Measurements from ENCODE around the gene PRKCD.

The PRKCD gene

DNA sequence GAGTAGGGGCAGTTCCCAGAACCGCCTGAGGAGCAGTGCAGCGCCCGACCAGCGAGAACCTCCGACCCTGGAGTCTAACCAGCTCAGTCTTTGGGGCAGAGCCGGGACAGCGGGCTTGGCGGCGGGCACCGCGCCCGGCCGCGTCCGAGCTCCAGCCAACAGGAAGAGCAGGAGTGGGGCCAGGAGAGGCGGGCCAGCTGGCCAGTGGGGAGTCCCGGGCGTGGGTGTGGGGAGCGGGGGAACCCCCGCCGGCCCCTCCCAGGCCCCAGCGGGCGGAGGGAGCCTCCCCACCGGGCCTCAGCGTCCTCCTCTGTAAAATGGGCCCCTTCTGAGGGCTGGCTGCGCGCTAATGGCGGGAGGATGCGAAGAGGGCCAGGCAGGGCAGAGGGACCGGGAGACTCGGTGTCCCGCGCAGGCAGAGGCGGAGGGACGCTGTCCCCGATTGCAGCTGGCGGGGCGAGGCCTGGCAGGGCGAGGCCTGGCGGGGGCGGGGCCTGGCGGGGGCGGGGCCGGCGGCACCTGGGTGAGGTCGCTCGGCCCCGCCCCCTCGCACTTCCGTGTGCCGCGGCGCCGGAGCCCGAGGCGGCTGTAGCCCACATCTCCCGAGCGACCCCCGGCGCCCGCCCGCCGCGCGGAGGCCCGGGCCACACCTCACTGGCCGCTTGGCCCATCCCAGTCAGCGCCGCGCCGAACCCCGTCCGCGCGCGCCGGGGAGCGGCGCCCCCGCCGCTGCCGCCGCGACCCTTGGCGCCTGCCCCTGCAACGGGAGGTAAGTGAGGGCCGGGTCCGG lies at the start of gene PRKCD:
PRKCD (plus strand) TSS at position 550 of the 790 bp plus-strand sequence. CDS start 17,214 bp downstream, outside the sequence.
- Mint-ChIP-seq H3K27me3 (peaks cover 47% of the 10 kb centered on the region), H3K27ac (peak within 1 kb of the TSS; percentile 92 to 95), H3K4me1 (peaks cover 36% of the 10 kb centered on the region), H3K9me3 (no peaks in the 10 kb centered on the region), H3K4me3 (peak within 1 kb of the TSS; percentile 92 to 98)
- ATAC-seq: peak; percentile 81
- peak; percentile 74 to 77 for DNase-seq

DNA sequence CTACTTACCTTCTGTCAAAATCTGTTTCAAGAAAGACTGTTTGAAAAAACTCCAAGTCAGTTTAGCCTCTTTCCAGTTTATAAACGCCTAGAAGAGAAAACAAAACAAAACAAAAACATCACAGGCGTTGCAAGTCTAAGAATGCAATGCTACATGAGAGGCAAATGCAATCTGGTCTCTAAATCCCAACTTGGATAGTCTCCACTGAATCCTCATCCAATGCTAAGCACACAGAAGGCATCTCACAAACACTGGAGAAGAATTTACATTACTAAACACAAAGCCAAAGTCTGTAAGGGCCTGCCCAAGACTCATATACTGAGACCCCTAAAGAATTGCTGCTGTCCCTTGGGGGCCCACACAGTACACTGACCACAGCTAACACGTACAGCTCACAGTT lies 49.2 kb upstream of the PRKCD start:
- Mint-ChIP-seq H3K4me1 (peaks cover 35% of the 10 kb centered on the region), H3K9me3 (peaks cover 5 to 8% of the 10 kb centered on the region in 2 donors), H3K4me3 (no peak overlapping the region), H3K27ac (no peak overlapping the region), H3K27me3 (no peaks in the 10 kb centered on the region)
- no peak for DNase-seq
- no peak for ATAC-seq

DNA sequence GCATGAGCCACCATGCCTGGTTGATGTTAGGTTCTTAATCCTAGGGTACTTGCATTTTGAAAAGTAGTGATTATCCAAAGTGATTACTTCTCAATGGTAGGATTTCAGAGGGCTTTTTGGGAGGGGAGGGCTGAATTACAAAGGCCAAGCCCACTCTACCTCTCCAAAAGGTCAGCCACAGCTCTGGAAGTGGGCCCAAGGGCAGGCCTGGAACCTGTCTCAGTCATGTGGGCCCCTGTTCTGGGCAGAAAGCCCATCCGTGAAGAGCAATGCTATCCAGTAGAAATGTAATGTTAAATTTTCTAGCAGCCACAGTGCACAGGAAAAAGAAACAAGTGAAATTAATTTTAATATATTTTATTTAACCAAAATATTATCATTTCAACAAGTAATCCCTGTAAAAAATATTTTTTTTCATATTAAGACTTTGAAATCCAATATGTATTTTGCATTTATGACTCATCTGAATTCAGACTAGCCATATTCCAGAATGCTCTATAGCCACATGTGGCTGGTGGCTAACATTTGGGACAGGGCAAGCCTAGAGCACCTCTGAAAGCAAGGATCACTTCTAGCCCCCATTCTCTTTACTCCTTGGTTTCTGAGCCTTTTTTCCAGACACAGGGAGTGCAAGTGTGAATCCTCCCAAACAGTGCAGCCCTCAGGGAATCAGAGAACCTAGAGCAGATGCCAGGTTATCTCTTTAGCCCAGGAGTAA lies 47.6 kb upstream of the PRKCD start:
- DNase-seq: no peak
- Mint-ChIP-seq H3K27ac (no peak overlapping the region), H3K4me1 (peaks cover 25% of the 10 kb centered on the region), H3K4me3 (no peak overlapping the region), H3K27me3 (no peaks in the 10 kb centered on the region), H3K9me3 (peaks cover 5 to 8% of the 10 kb centered on the region in 2 donors)
- no peak for ATAC-seq

DNA sequence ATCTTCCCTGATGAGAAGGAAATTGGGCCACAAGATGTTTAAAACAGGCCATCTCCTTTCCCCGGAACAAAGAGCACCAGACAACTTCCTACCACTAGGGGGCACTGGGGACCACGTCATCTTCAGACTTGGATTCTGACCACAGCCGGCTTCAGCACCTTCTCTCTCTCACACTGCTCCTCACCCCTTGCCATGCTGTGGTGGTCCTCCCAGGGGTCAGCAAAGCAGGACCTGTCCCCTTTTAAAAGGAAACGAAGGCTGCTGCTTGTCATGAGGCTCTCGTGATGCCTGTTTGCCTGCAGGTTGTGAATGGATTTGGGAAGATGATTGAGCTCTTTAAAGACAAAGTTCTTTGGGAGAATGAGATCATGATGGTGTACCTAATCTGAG lies 47.0 kb upstream of the PRKCD start:
- no peaks in the 10 kb centered on the region for H3K27me3 Mint-ChIP-seq
- peaks cover 20% of the 10 kb centered on the region for H3K4me1 Mint-ChIP-seq
- peaks cover 3 to 4% of the 10 kb centered on the region in 2 donors for H3K9me3 Mint-ChIP-seq
- ATAC-seq: peak; percentile 70
- DNase-seq: peak; percentile 79 to 80
- H3K27ac Mint-ChIP-seq: no peak overlapping the region
- H3K4me3 Mint-ChIP-seq: no peak overlapping the region

DNA sequence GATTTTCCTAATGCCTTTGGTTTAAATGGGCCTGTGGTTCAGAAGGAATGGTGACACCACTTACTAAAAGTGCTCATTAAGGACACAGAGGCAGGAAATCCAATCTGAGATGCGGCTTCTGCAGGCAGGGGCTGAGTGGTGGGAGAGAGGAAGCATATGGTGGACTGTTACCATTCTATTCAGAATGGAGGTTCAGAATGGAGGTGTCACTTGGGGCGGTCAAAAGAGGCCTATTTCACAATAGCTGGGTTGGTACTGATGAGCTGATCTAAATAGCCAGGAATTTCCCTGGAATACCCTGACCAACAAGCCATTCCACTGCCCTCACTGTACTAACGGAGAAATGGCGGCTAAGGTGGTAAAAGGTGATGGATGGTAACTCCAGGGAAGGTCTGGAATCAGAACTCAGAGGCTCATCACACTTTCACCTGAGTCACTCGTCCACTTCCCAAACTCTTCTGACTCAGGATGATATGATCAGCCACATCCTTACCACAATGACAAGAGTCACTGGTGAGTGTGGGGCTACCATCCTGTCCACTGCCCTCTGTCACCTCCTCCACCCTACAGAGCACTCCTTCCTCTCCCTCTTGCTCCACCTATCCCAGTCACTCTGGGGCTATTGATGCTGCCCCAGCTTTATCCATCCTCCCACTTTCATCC lies 46.5 kb upstream of the PRKCD start:
- Mint-ChIP-seq H3K27ac (no peak overlapping the region), H3K27me3 (no peaks in the 10 kb centered on the region), H3K4me1 (peaks cover 14% of the 10 kb centered on the region), H3K4me3 (no peak overlapping the region), H3K9me3 (no peaks in the 10 kb centered on the region)
- ATAC-seq: peak; percentile 83
- DNase-seq: peak in 1 of 2 donors; percentile 24

DNA sequence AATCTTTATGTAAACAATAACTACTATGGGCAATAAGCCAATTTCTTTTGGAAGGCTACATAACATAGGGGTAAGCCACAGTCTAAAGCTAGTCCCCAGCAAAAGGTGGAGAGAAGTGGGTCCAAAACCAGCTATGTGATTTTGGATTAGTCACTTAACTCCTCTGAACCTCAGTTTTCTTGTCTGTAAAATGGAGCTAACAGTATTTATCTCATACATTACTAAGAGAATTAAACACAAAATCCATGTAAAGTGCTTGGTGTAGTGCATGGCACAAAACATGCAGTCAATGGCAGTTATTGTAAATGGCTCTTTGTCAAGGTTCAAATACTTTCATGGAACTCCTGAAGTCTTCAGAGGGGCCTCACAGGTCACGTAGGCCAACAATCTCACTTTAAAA lies 44.1 kb upstream of the PRKCD start:
- DNase-seq: no peak
- Mint-ChIP-seq H3K27me3 (no peaks in the 10 kb centered on the region), H3K4me1 (no peaks in the 10 kb centered on the region), H3K9me3 (no peaks in the 10 kb centered on the region), H3K4me3 (no peak overlapping the region), H3K27ac (peak overlapping the region in 1 of 2 donors; percentile 21)
- ATAC-seq: no peak

DNA sequence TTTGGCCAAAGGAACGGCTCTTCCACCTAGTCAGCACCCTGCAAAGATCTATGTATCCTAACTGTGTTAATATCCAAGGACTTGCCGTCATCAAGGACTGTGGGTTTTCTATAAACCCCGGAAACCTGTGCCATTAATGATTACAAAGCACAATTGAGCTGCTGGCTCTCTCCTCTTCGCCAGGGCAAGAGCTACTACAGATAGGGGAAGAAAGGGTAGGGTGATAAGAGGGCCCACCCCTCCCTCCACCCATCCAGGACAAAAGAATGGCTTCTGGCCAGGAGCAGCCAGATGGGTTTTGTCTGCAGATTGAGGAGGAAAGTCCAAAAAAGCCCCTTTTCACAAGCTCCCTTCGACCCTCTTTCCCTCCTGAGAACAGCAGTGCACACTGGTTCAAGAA lies 40.7 kb upstream of the PRKCD start:
- Mint-ChIP-seq H3K9me3 (no peaks in the 10 kb centered on the region), H3K27ac (no peak overlapping the region), H3K4me3 (no peak overlapping the region), H3K4me1 (no peaks in the 10 kb centered on the region), H3K27me3 (no peaks in the 10 kb centered on the region)
- DNase-seq (no peak), ATAC-seq (no peak)

DNA sequence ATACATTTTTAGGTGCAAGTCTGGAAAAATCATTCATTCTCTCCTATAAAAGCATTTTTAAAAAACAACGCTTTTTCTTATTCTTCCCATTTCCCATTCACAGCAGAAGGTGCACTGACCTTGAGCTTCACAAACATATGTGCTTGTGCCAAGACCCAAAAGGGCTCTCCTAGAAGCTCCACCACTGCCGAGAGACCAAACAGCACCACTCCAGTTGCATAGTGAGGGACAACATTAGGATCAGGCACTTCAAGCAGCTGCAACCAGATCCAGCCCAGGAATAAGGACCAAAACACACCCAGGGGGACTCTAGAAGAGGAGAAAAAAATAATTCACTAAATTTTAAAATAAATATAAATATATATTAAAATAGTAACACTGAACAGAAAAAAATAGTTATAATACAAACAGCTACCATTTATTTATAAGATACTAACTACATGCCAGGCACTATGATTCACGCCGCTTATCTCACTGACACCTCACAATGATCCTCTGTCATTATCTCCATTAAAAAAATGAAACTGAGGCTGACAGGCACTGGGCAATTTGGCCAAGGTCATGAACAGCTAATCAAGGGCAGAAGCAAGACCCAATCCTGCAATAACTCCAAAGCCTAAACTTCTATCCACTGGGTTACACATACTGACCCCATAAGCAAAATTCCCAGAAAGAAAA lies 38.6 kb upstream of the PRKCD start:
- Mint-ChIP-seq H3K9me3 (no peaks in the 10 kb centered on the region), H3K27ac (no peak overlapping the region), H3K4me3 (no peak overlapping the region), H3K4me1 (no peaks in the 10 kb centered on the region), H3K27me3 (no peaks in the 10 kb centered on the region)
- DNase-seq (no peak), ATAC-seq (no peak)

DNA sequence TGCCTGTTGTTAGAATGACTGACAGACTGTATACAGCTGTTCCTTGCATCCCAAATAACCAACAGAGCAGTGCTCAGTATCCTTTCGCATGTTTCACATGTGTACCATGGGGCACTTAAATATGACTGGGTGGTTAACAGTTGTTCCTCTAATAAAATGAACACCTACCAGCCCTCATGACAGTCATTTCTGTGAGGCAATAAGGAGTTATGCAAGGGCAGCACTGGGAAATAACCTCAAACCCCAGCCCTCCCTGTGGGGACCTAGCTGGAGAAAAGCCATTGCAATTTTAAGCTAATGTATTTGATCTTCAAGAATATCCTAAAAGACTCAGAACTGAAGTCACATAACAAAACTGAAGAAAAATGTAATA lies 38.1 kb upstream of the PRKCD start:
- no peak for DNase-seq
- Mint-ChIP-seq H3K4me1 (no peaks in the 10 kb centered on the region), H3K4me3 (no peak overlapping the region), H3K27ac (no peak overlapping the region), H3K27me3 (no peaks in the 10 kb centered on the region), H3K9me3 (no peaks in the 10 kb centered on the region)
- ATAC-seq: no peak

DNA sequence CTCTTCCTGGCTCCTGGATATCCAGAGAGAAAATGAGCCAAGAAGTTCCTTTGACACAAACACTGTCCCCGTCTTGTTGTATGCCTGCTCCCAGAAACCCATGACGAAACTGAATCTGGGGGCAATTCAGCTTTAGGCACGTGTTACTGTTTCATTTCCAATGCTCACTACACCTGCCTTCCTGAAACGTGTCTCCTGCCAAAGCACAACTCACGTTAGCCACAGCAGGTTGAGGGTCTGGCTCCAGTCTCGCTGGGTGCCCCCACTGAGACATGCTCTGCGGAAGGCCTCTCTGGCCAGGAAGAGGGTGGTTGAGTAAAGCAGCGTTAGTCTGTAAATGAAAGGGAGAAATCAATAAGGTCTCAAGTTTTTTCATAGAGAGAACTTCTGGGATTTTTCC lies 37.5 kb upstream of the PRKCD start:
- Mint-ChIP-seq H3K27me3 (no peaks in the 10 kb centered on the region), H3K4me3 (no peak overlapping the region), H3K4me1 (peaks cover 2% of the 10 kb centered on the region), H3K27ac (no peak overlapping the region), H3K9me3 (no peaks in the 10 kb centered on the region)
- ATAC-seq: no peak
- DNase-seq: no peak

DNA sequence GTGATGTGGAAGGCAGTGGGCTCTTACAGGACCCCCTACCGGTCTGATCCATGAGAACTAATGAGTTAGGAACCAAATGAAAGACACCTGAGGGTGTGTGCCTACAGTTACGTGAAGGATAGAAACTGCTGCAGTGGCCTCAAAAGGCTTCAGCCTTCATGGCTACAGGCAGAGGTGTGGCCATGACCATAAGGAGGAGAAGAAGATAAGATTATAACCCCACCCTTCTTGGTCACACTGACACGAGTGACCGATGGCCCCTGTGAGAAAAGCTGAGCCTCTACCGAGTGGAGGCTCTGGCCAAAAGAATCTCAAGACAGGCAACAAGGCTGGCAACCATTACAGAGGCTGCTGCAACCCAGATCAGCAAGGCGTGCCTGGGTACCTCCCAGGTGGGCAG lies 37.1 kb upstream of the PRKCD start:
- H3K4me3 Mint-ChIP-seq: no peak overlapping the region
- no peaks in the 10 kb centered on the region for H3K27me3 Mint-ChIP-seq
- no peaks in the 10 kb centered on the region for H3K9me3 Mint-ChIP-seq
- ATAC-seq (no peak), DNase-seq (no peak)
- H3K4me1 Mint-ChIP-seq: peaks cover 6% of the 10 kb centered on the region
- H3K27ac Mint-ChIP-seq: no peak overlapping the region

DNA sequence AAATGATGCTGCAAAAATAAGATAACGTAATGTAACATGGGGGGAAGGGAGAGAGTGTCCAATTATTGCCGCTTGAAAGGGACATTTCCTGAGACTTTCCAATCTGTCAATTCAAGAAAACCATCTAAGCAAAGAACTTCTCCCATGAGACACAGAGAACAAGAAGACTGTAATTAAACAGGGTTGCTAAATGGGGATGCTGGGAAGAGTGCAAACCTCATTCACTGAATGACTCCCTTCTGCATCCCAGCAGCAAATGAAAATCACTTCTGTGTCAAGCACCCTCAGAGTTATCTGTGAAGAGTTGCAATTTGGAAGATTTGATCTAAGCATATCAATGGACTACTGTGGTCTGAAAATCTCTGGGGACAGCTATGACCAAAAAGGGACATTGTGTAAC lies 34.4 kb upstream of the PRKCD start:
- Mint-ChIP-seq H3K27me3 (no peaks in the 10 kb centered on the region), H3K4me3 (no peak overlapping the region), H3K27ac (no peak overlapping the region), H3K4me1 (peaks cover 22% of the 10 kb centered on the region), H3K9me3 (no peaks in the 10 kb centered on the region)
- ATAC-seq: no peak
- no peak for DNase-seq

DNA sequence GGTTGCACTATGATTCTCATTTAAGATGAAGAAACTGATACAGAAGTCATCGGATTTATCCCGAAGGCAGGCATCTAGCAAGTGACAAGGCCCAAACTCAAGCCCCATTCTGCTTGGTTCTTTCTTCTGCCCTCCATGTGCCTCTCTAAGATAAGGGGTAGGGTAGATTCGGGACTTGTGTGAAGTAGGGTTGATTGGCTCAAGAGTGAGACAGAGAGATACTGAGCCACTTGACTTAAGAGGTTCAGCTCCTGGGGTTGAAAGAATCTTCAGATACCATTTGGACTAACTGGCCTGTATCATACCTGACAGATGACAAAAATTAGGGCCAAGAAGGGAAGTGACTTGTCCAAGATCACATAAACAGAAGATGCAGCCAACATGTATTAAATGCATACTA lies 31.7 kb upstream of the PRKCD start:
- DNase-seq (no peak), ATAC-seq (no peak)
- Mint-ChIP-seq H3K27ac (peak overlapping the region; percentile 34 to 97), H3K9me3 (no peaks in the 10 kb centered on the region), H3K27me3 (no peaks in the 10 kb centered on the region), H3K4me1 (peaks cover 22% of the 10 kb centered on the region), H3K4me3 (peak overlapping the region; percentile 95 to 96)

DNA sequence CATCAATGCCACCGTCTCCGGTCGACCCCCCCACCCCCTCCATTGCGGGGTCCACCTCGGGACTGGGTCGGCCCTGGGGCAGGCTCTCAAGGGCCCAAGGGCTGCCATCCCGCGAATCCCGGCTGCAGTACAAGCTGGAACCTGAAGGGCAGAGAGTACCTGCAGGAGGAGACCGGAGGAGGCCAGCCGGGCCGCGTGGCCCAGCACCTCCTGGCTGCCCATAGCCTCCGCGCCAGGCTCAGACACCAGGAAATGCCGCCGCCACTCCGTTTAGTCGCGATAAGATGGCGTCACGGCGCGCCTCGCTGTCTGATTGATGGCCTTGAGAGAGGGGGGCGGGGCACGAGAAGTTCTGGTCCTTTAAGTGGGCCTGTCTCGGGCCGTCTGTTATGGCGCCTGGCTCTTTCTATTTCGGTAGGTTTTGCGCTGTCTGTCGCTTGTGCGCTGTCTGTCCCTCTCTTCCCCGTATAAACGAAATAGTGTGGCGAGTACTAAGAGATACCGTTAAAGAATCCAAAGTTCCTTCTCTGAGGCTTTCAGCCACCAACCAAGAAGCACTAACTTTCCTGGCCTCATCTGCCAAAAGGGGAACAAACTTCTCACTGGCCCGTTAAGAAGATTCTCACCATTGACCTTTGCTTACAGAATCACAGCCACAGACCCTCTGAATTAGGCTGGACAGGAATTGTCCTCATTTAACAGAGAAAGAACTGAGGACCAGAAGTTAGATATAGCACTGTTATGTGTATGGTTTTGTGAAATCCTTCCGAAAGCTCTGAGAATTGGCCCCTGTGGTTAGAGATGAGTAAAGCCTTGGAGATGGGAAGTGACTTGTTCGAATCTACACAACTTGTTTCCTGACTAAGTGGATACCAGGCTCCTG lies 30.6 kb upstream of the PRKCD start, which contains the start of gene RFT1:
RFT1 (minus strand) TSS at position 257 of the 883 bp plus-strand sequence; CDS start at position 222, 35 bp downstream.
- Mint-ChIP-seq H3K27me3 (no peaks in the 10 kb centered on the region), H3K4me3 (peak within 1 kb of the TSS; percentile 95 to 96), H3K27ac (peak within 1 kb of the TSS; percentile 97 to 98), H3K9me3 (no peaks in the 10 kb centered on the region), H3K4me1 (peaks cover 22% of the 10 kb centered on the region)
- peak; percentile 96 for ATAC-seq
- peak; percentile 96 for DNase-seq

DNA sequence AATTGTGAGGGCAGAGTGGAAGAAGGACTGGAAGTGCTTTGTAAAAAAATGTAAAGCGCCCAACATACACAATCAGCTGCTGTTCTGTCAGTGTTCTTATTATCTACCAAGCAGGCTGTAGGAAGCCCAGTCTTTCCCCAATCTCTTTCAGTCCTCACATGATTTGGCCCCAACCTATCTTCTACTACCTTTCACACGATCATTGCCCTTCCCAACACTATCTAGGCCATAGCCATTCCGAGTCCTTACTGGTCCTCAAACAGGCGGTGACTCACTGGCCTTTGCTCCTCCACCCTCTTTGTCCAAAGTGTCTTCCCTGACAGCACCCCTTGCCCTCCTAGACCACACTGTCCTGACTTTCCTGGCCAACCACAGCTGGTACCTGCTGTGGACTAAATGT lies 29.9 kb upstream of the PRKCD start:
- Mint-ChIP-seq H3K27me3 (no peaks in the 10 kb centered on the region), H3K4me1 (peaks cover 22% of the 10 kb centered on the region), H3K9me3 (no peaks in the 10 kb centered on the region), H3K27ac (peak overlapping the region; percentile 97 to 98), H3K4me3 (peak overlapping the region; percentile 95 to 96)
- DNase-seq (no peak), ATAC-seq (no peak)
